Measurements from ENCODE around the gene PCYOX1L. TPM values are rescaled to one million over a fixed set of nuclear protein-coding genes. Genes with fewer than 3 reads are reported as not detected.

PCYOX1L gene
- total RNA-seq, 1 experiment from 2014 or later, result 1.8 TPM

GRCh38 chr5:149358868-149359495, 1.1 kb downstream of the PCYOX1L start:
- ChIA-PET CTCF (interaction anchor here (0.9 to 2.2 kb wide), 2 partner anchors 8 to 42 kb away, joined by 5 to 11 read pairs; no protein-coding TSS in a partner anchor), POLR2A (ENCODE audit: low non-redundant PET) (no interaction called here)
- Histone ChIP-seq H3K9me3 (ENCODE audit: low read depth, low read length, poor library complexity, severe bottlenecking) (no peaks in the 10 kb centered on the region), H3K27me3 (replicated peaks; ENCODE audit: insufficient read depth, low read depth, low read length, poor library complexity) (no peaks in the 10 kb centered on the region), H3K4me1 (ENCODE audit: insufficient read depth, low read length, poor library complexity, severe bottlenecking) (peaks cover 10% of the 10 kb centered on the region), H3K4me3 (ENCODE audit: low read depth, low read length, poor library complexity, severe bottlenecking) (peak overlapping the region; percentile 62), H3K36me3 (ENCODE audit: insufficient read depth, low read length, poor library complexity, severe bottlenecking) (peaks cover 8% of the 10 kb centered on the region), H3K27ac (ENCODE audit: low read depth, low read length, poor library complexity, severe bottlenecking) (no peak overlapping the region)
- DNase-seq (ENCODE audit: low spot score), result no peak
- BruUV-seq (replicated peaks), result no TSS peak
- TF ChIP-seq CTCF (conservative IDR thresholded peaks at IDR 0.05; ENCODE audit: low read depth, low read length) (no peak), EZH2 (IDR thresholded peaks at IDR 0.05; ENCODE audit: borderline replicate concordance, low read depth, low read length, poor library complexity, severe bottlenecking) (no peak)
- intact Hi-C loops (cut with micrococcal nuclease; ENCODE audit: unreplicated experiment), result no loop called here

- no TSS peak for BruUV-seq (replicated peaks)
- Histone ChIP-seq H3K36me3 (ENCODE audit: insufficient read depth, low read length, poor library complexity, severe bottlenecking) (no peaks in the 10 kb centered on the region), H3K4me3 (ENCODE audit: low read depth, low read length, poor library complexity, severe bottlenecking) (no peak overlapping the region), H3K27me3 (replicated peaks; ENCODE audit: insufficient read depth, low read depth, low read length, poor library complexity) (no peaks in the 10 kb centered on the region), H3K27ac (ENCODE audit: low read depth, low read length, poor library complexity, severe bottlenecking) (no peak overlapping the region), H3K4me1 (ENCODE audit: insufficient read depth, low read length, poor library complexity, severe bottlenecking) (peaks cover 10% of the 10 kb centered on the region), H3K9me3 (ENCODE audit: low read depth, low read length, poor library complexity, severe bottlenecking) (no peaks in the 10 kb centered on the region)
- ChIA-PET CTCF (no interaction called here), POLR2A (ENCODE audit: low non-redundant PET) (no interaction called here)
- intact Hi-C loops (cut with micrococcal nuclease; ENCODE audit: unreplicated experiment), result no loop called here
- no peak for DNase-seq (ENCODE audit: low spot score)
- TF ChIP-seq EZH2 (IDR thresholded peaks at IDR 0.05; ENCODE audit: borderline replicate concordance, low read depth, low read length, poor library complexity, severe bottlenecking) (no peak), CTCF (conservative IDR thresholded peaks at IDR 0.05; ENCODE audit: low read depth, low read length) (no peak)
Measured at GRCh38 chr5:149360272-149360671, 2.4 kb downstream of the PCYOX1L start.

GRCh38 chr5:149362541-149362940, 4.7 kb downstream of the PCYOX1L start:
- no peak for DNase-seq (ENCODE audit: low spot score)
- POLR2A ChIA-PET (ENCODE audit: low non-redundant PET), result no interaction called here
- no peak overlapping the region for H3K27ac ChIP-seq (ENCODE audit: low read depth, low read length, poor library complexity, severe bottlenecking)
- H3K9me3 ChIP-seq (ENCODE audit: low read depth, low read length, poor library complexity, severe bottlenecking), result no peaks in the 10 kb centered on the region
- peaks cover 5% of the 10 kb centered on the region for H3K4me1 ChIP-seq (ENCODE audit: insufficient read depth, low read length, poor library complexity, severe bottlenecking)
- no peak overlapping the region for H3K4me3 ChIP-seq (ENCODE audit: low read depth, low read length, poor library complexity, severe bottlenecking)
- CTCF ChIA-PET, result no interaction called here
- H3K36me3 ChIP-seq (ENCODE audit: insufficient read depth, low read length, poor library complexity, severe bottlenecking), result no peaks in the 10 kb centered on the region
- intact Hi-C loops (cut with micrococcal nuclease; ENCODE audit: unreplicated experiment), result no loop called here
- BruUV-seq (replicated peaks), result no TSS peak
- H3K27me3 ChIP-seq (replicated peaks; ENCODE audit: insufficient read depth, low read depth, low read length, poor library complexity), result no peaks in the 10 kb centered on the region
- TF ChIP-seq EZH2 (IDR thresholded peaks at IDR 0.05; ENCODE audit: borderline replicate concordance, low read depth, low read length, poor library complexity, severe bottlenecking) (no peak), CTCF (conservative IDR thresholded peaks at IDR 0.05; ENCODE audit: low read depth, low read length) (no peak)

Data from A673 (cell line).